Loucy (cell line): Measurements from ENCODE around the gene LMX1B.

Source experiments
- H2AFZ ChIP-seq: fragments of 200-600 bp; sonication (generic); 2 replicates; pipeline ENCODE4 v1.6.0; 2016; ENCODE audit warnings: antibody characterized with exemption, mild to moderate bottlenecking, low read length, moderate library complexity
- H3F3A ChIP-seq: fragments of 200-600 bp; 2 replicates; pipeline ENCODE4 v1.6.0; 2016; ENCODE audit warnings: antibody characterized with exemption, low read depth, mild to moderate bottlenecking
- H3K27me3 ChIP-seq: fragments of 200-600 bp; sonication (generic); 2 replicates; pipeline ENCODE4 v1.6.1; 2014; ENCODE audit warnings: low read length, mild to moderate bottlenecking; ENCODE audit not compliant: insufficient read depth, poor library complexity, severe bottlenecking
- H3K36me3 ChIP-seq: fragments of 200-600 bp; sonication (generic); 2 replicates; pipeline ENCODE4 v1.6.1; 2016; ENCODE audit warnings: low read length; ENCODE audit not compliant: insufficient read depth
- H3K4me1 ChIP-seq: fragments of 200-600 bp; sonication (generic); 2 replicates; pipeline ENCODE4 v1.5.1; 2014; ENCODE audit warnings: low read length, mild to moderate bottlenecking; ENCODE audit not compliant: insufficient read depth, poor library complexity, severe bottlenecking
- H3K4me2 ChIP-seq: fragments of 200-600 bp; sonication (generic); 2 replicates; pipeline ENCODE4 v1.6.0; 2014; ENCODE audit warnings: antibody characterized with exemption, low read length, low read depth, mild to moderate bottlenecking; ENCODE audit not compliant: poor library complexity, severe bottlenecking
- H3K4me3 ChIP-seq: fragments of 200-600 bp; sonication (generic); 2 replicates; pipeline ENCODE4 v1.5.1; 2014; ENCODE audit warnings: low read length, mild to moderate bottlenecking, mixed read lengths; ENCODE audit not compliant: poor library complexity, severe bottlenecking
- H3K79me2 ChIP-seq: fragments of 200-600 bp; sonication (generic); 2 replicates; pipeline ENCODE4 v1.6.1; 2014; ENCODE audit warnings: low read length; ENCODE audit not compliant: insufficient read depth
- H3K9ac ChIP-seq: fragments of 200-600 bp; sonication (generic); 2 replicates; pipeline ENCODE4 v1.6.0; 2014; ENCODE audit warnings: mild to moderate bottlenecking, low read depth, low read length, moderate library complexity; ENCODE audit not compliant: poor library complexity, severe bottlenecking
- H3K9me2 ChIP-seq: fragments of 200-600 bp; sonication (generic); replicated peaks from 2 replicates; pipeline ENCODE4 v1.6.1; 2016; ENCODE audit warnings: low read depth, low read length, mixed read lengths
- H3K9me3 ChIP-seq: fragments of 200-600 bp; sonication (generic); 2 replicates; pipeline ENCODE4 v1.6.1; 2014; ENCODE audit warnings: mild to moderate bottlenecking, antibody characterized with exemption, low read length, low read depth; ENCODE audit not compliant: insufficient read depth
- H4K20me1 ChIP-seq: fragments of 200-600 bp; sonication (generic); 2 replicates; pipeline ENCODE4 v1.6.0; 2014; ENCODE audit warnings: antibody characterized with exemption, low read length, mild to moderate bottlenecking; ENCODE audit not compliant: insufficient read depth, poor library complexity, severe bottlenecking
- CTCF ChIP-seq: fragments of 200-600 bp; sonication (generic); conservative IDR thresholded peaks from 2 replicates; pipeline ENCODE4 v1.5.1; 2014; ENCODE audit warnings: mild to moderate bottlenecking, antibody characterized with exemption, low read length
- EZH2phosphoT487 ChIP-seq: fragments of 200-600 bp; IDR thresholded peaks from 2 replicates; pipeline ENCODE4 v1.6.1; 2018; ENCODE audit warnings: antibody characterized with exemption, mild to moderate bottlenecking, moderate library complexity, borderline replicate concordance

Gene LMX1B

GRCh38 chr9:126607086-126607485 is 6.6 kb upstream of the LMX1B start:
- Histone ChIP-seq H3K9me3 (no peaks in the 10 kb centered on the region), H3K27me3 (peaks cover 4% of the 10 kb centered on the region), H3K4me1 (peaks cover 11% of the 10 kb centered on the region), H3K9me2 (no peaks in the 10 kb centered on the region), H2AFZ (no peak overlapping the region), H3K4me2 (no peak overlapping the region), H4K20me1 (no peaks in the 10 kb centered on the region), H3F3A (no peaks in the 10 kb centered on the region), H3K79me2 (no peaks in the 10 kb centered on the region), H3K9ac (no peak overlapping the region), H3K4me3 (no peak overlapping the region), H3K36me3 (no peaks in the 10 kb centered on the region)
- TF ChIP-seq EZH2phosphoT487 (no peak), CTCF (no peak)

- Histone ChIP-seq H4K20me1 (no peaks in the 10 kb centered on the region), H3K36me3 (no peaks in the 10 kb centered on the region), H3K4me3 (no peak overlapping the region), H2AFZ (no peak overlapping the region), H3F3A (no peaks in the 10 kb centered on the region), H3K79me2 (no peaks in the 10 kb centered on the region), H3K9me3 (no peaks in the 10 kb centered on the region), H3K9me2 (no peaks in the 10 kb centered on the region), H3K4me2 (peak overlapping the region; percentile 47), H3K9ac (no peak overlapping the region), H3K4me1 (peaks cover 11% of the 10 kb centered on the region), H3K27me3 (peaks cover 6% of the 10 kb centered on the region)
- no peak for TF ChIP-seq CTCF
- no peak for TF ChIP-seq EZH2phosphoT487
Measured at GRCh38 chr9:126607731-126608130, 6.0 kb upstream of the LMX1B start.

GRCh38 chr9:126608551-126608950 is 5.2 kb upstream of the LMX1B start:
- Histone ChIP-seq H3K36me3 (no peaks in the 10 kb centered on the region), H3K79me2 (no peaks in the 10 kb centered on the region), H3K9me2 (no peaks in the 10 kb centered on the region), H3K9ac (no peak overlapping the region), H3K4me1 (peaks cover 11% of the 10 kb centered on the region), H3K27me3 (peaks cover 6% of the 10 kb centered on the region), H3F3A (no peaks in the 10 kb centered on the region), H3K4me3 (no peak overlapping the region), H2AFZ (no peak overlapping the region), H3K4me2 (no peak overlapping the region), H4K20me1 (no peaks in the 10 kb centered on the region), H3K9me3 (no peaks in the 10 kb centered on the region)
- no peak for TF ChIP-seq CTCF
- TF ChIP-seq EZH2phosphoT487 = no peak
